HG03103 (cell line): ENCODE results near the gene C2CD2.

Experiments used
- ATAC-seq: cut with Tn5 transposase; IDR thresholded peaks from one replicate; pipeline ENCODE4 v1.9.1; 2021; ENCODE audit warnings: low read depth; ENCODE audit not compliant: unreplicated experiment

The C2CD2 gene

GRCh38 chr21:41871293-41872030 is 82.4 kb downstream of the C2CD2 start:
- ATAC-seq: no peak

GRCh38 chr21:41869771-41870170 is 84.0 kb downstream of the C2CD2 start:
- no peak for ATAC-seq

- peak; percentile 62 for ATAC-seq
These were observed 85.6 kb downstream of the C2CD2 start for GRCh38 chr21:41868062-41868710.

GRCh38 chr21:41867313-41867712 is 86.5 kb downstream of the C2CD2 start:
- no peak for ATAC-seq

GRCh38 chr21:41866274-41866809 is 87.5 kb downstream of the C2CD2 start:
- ATAC-seq: no peak

GRCh38 chr21:41865002-41865777 is 88.6 kb downstream of the C2CD2 start:
- ATAC-seq: peak; percentile 48

- no peak for ATAC-seq
These were observed 89.4 kb downstream of the C2CD2 start for GRCh38 chr21:41864311-41865001.

GRCh38 chr21:41863439-41863740 is 90.4 kb downstream of the C2CD2 start:
- no peak for ATAC-seq

GRCh38 chr21:41861987-41862386 is 91.8 kb downstream of the C2CD2 start:
- ATAC-seq: no peak

GRCh38 chr21:41861255-41861654 is 92.6 kb downstream of the C2CD2 start:
- no peak for ATAC-seq

- no peak for ATAC-seq
These were observed 94.4 kb downstream of the C2CD2 start for GRCh38 chr21:41859297-41859980.

- no peak for ATAC-seq
These were observed 95.1 kb downstream of the C2CD2 start for GRCh38 chr21:41858466-41859296.

GRCh38 chr21:41857771-41858300 is 96.0 kb downstream of the C2CD2 start:
- ATAC-seq: no peak

- no peak for ATAC-seq
These were observed 97.2 kb downstream of the C2CD2 start for GRCh38 chr21:41856572-41856971.

- ATAC-seq: no peak
These were observed 99.3 kb downstream of the C2CD2 start for GRCh38 chr21:41854426-41854995.

- ATAC-seq: no peak
These were observed 100.9 kb downstream of the C2CD2 start for GRCh38 chr21:41852929-41853320.

GRCh38 chr21:41852151-41852928 is 101.5 kb downstream of the C2CD2 start:
- ATAC-seq: no peak
